Measurements from ENCODE around the gene KCNV2. TPM values are rescaled to one million over a fixed set of nuclear protein-coding genes. Genes with fewer than 3 reads are reported as not detected.

KCNV2 gene
- not detected for total RNA-seq

DNA sequence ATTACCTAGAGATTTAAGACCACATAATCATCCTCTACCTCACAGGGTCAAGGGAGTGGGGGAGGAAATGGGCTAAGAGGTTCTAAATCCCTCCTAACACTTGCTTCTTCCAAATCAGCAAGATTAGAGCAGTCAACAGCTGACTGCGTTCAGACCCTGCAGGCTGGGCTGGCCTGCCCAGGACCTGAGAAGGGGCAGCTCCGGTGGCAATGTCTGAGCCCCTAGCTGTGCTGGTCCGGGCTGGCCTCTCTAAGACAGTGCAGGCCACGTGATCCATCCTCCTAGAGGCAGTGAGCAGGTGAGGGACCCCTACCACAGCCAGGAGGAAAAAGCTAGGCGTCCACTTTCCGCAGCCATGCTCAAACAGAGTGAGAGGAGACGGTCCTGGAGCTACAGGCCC lies at the start of gene KCNV2:
TSS of gene KCNV2 (plus strand) at position 126 of the 400 bp plus-strand sequence. CDS start at position 356, 230 bp downstream.
- no peaks in the 10 kb centered on the region for H3K4me1 Mint-ChIP-seq
- no peaks in the 10 kb centered on the region for H3K36me3 Mint-ChIP-seq (ENCODE audit: low read depth)
- no peak within 1 kb of the TSS for H3K4me3 Mint-ChIP-seq
- no peak within 1 kb of the TSS for H3K27ac Mint-ChIP-seq
- no peaks in the 10 kb centered on the region for H3K27me3 Mint-ChIP-seq
- ATAC-seq (replicated peaks), result no peak
- H3K9me3 Mint-ChIP-seq, result peaks cover 3% of the 10 kb centered on the region

GRCh38 chr9:2673161-2673560 lies 44.1 kb upstream of the KCNV2 start:
- no peaks in the 10 kb centered on the region for H3K4me1 Mint-ChIP-seq
- no peak overlapping the region for H3K27ac Mint-ChIP-seq
- no peaks in the 10 kb centered on the region for H3K9me3 Mint-ChIP-seq

DNA sequence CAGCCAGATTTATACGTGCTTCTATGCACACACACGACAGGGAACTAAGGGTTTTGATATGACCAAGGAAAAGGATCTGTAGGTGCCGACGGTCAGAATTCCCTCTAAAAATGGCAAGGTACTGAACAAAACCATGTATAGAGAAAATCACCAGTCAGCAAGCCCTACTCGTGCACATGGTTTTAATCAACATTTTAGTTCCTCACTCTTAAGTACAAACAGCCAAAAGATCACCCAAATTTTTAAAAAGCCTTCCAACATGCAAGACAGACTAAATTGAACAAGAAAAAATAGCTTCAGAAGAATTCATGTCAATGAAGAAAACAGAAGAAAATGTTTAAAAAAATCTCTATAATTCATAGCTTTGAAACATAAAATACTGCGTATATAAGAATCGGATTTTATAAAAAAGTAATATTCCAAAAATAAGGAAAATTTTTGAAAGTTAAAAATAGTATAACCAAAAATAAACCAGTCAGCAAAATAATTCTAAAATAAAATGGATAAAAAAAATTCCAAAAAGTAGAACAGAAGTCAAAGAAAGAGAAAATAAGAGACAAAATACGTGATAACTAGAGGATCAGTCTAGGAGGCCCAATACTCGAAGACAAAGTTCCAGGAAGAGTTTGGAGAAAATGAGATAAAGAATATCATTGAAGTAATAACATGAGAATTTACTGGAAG lies 43.0 kb upstream of the KCNV2 start:
- Mint-ChIP-seq H3K27ac (no peak overlapping the region), H3K36me3 (ENCODE audit: low read depth) (no peaks in the 10 kb centered on the region), H3K9me3 (no peaks in the 10 kb centered on the region), H3K4me3 (no peak overlapping the region), H3K27me3 (no peaks in the 10 kb centered on the region), H3K4me1 (no peaks in the 10 kb centered on the region)
- no peak for ATAC-seq (replicated peaks)

More at GRCh38 chr9:2673161-2673560, 44.1 kb upstream of the KCNV2 start:
- no peak overlapping the region for H3K4me3 Mint-ChIP-seq
- ATAC-seq (replicated peaks), result no peak
- no peaks in the 10 kb centered on the region for H3K36me3 Mint-ChIP-seq (ENCODE audit: low read depth)
- H3K27me3 Mint-ChIP-seq, result no peaks in the 10 kb centered on the region

- H3K4me1 Mint-ChIP-seq, result no peaks in the 10 kb centered on the region
- no peak for ATAC-seq (replicated peaks)
- H3K9me3 Mint-ChIP-seq, result no peaks in the 10 kb centered on the region
- no peaks in the 10 kb centered on the region for H3K27me3 Mint-ChIP-seq
- no peaks in the 10 kb centered on the region for H3K36me3 Mint-ChIP-seq (ENCODE audit: low read depth)
- no peak overlapping the region for H3K27ac Mint-ChIP-seq
- H3K4me3 Mint-ChIP-seq, result no peak overlapping the region
These were observed 41.5 kb upstream of the KCNV2 start for GRCh38 chr9:2675834-2676233.

DNA sequence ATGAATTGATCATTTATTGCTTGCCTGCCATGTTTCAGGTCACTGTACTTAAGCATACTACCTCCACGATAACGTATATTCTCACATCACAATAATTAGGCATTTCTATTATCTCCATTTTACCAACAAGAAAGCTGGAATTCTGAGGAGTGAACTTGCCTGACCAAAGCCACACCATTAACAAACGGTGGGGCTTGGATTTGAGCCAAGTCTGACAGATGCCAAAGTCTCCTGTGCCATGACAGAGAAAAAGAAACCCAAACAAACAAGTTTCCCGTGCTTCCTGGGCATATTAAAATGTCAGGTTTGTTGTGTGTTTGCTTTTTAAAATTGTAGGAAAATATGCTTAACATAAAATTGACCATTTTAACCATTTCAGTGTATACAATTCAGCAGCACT lies 40.8 kb upstream of the KCNV2 start:
- Mint-ChIP-seq H3K27me3 (no peaks in the 10 kb centered on the region), H3K4me3 (no peak overlapping the region), H3K4me1 (no peaks in the 10 kb centered on the region), H3K27ac (no peak overlapping the region), H3K36me3 (ENCODE audit: low read depth) (no peaks in the 10 kb centered on the region), H3K9me3 (no peaks in the 10 kb centered on the region)
- no peak for ATAC-seq (replicated peaks)

DNA sequence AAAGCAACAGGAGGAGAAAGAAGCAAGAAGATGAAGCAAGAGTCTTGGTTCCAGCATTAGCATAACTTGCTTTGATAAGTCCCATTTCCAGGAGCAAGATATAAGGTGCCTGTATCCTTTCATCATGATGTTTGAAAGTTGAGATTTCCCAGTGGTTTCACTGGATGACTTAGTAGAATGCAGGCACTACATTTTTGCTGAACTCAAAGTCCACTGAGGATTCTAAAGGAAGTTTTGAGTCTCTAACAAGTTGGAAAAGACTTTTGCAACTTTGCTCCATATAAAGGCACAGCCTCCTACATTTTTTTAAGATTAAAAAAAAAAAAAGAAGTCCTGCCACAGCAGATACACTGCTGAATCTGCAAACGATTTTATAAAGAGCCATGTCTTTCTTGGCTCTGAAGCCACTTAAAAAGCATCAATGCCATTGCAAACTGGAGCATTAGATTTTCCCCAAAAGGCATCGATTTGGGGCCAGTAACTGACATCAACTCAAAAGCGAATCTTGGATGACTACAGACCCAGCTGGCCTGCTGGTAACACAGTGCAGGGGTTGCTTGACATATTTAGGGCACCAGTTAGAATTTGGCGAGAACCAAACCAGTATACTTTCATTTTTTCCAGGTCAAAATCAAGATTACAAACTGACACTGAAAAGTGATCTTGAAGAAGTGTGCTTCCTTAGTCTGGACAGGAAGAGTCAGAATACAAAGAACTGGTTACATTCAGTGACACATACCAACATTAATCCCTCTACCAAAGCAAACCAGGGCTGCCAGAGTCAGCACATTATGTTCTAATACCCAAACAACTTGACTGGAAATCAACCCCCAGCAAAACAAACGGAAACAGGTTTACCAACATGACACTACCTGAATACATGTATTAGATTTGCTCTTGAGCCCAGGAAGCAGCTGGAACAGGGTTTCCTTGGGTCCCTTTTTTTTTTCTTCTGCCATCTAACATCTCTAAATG lies 39.1 kb upstream of the KCNV2 start:
- H3K27me3 Mint-ChIP-seq, result no peaks in the 10 kb centered on the region
- no peak overlapping the region for H3K4me3 Mint-ChIP-seq
- peak; percentile 26 for ATAC-seq (replicated peaks)
- H3K9me3 Mint-ChIP-seq, result no peaks in the 10 kb centered on the region
- no peaks in the 10 kb centered on the region for H3K36me3 Mint-ChIP-seq (ENCODE audit: low read depth)
- H3K4me1 Mint-ChIP-seq, result no peaks in the 10 kb centered on the region
- no peak overlapping the region for H3K27ac Mint-ChIP-seq

GRCh38 chr9:2679011-2679410 lies 38.3 kb upstream of the KCNV2 start:
- no peaks in the 10 kb centered on the region for H3K4me1 Mint-ChIP-seq

GRCh38 chr9:2681981-2682380 lies 35.3 kb upstream of the KCNV2 start:
- no peaks in the 10 kb centered on the region for H3K9me3 Mint-ChIP-seq
- no peaks in the 10 kb centered on the region for H3K36me3 Mint-ChIP-seq (ENCODE audit: low read depth)
- no peak overlapping the region for H3K4me3 Mint-ChIP-seq
- H3K27ac Mint-ChIP-seq, result no peak overlapping the region
- no peaks in the 10 kb centered on the region for H3K4me1 Mint-ChIP-seq
- H3K27me3 Mint-ChIP-seq, result no peaks in the 10 kb centered on the region
- ATAC-seq (replicated peaks), result no peak

More at GRCh38 chr9:2679011-2679410, 38.3 kb upstream of the KCNV2 start:
- Mint-ChIP-seq H3K27me3 (no peaks in the 10 kb centered on the region), H3K36me3 (ENCODE audit: low read depth) (no peaks in the 10 kb centered on the region), H3K27ac (no peak overlapping the region), H3K4me3 (no peak overlapping the region), H3K9me3 (no peaks in the 10 kb centered on the region)
- no peak for ATAC-seq (replicated peaks)

GRCh38 chr9:2686911-2687310 lies 30.4 kb upstream of the KCNV2 start:
- no peak for ATAC-seq (replicated peaks)
- H3K36me3 Mint-ChIP-seq (ENCODE audit: low read depth), result no peaks in the 10 kb centered on the region

GRCh38 chr9:2688636-2689035 lies 28.7 kb upstream of the KCNV2 start:
- no peaks in the 10 kb centered on the region for H3K36me3 Mint-ChIP-seq (ENCODE audit: low read depth)
- no peak overlapping the region for H3K27ac Mint-ChIP-seq
- no peak overlapping the region for H3K4me3 Mint-ChIP-seq
- H3K9me3 Mint-ChIP-seq, result no peaks in the 10 kb centered on the region
- no peak for ATAC-seq (replicated peaks)
- H3K4me1 Mint-ChIP-seq, result no peaks in the 10 kb centered on the region
- no peaks in the 10 kb centered on the region for H3K27me3 Mint-ChIP-seq

More at GRCh38 chr9:2686911-2687310, 30.4 kb upstream of the KCNV2 start:
- Mint-ChIP-seq H3K27ac (no peak overlapping the region), H3K9me3 (no peaks in the 10 kb centered on the region), H3K4me1 (no peaks in the 10 kb centered on the region), H3K27me3 (no peaks in the 10 kb centered on the region), H3K4me3 (no peak overlapping the region)

- no peak for ATAC-seq (replicated peaks)
These were observed 26.1 kb upstream of the KCNV2 start for GRCh38 chr9:2691212-2691611.

GRCh38 chr9:2691626-2692025 lies 25.7 kb upstream of the KCNV2 start:
- Mint-ChIP-seq H3K27ac (no peak overlapping the region), H3K27me3 (no peaks in the 10 kb centered on the region), H3K4me1 (no peaks in the 10 kb centered on the region), H3K4me3 (no peak overlapping the region), H3K36me3 (ENCODE audit: low read depth) (no peaks in the 10 kb centered on the region), H3K9me3 (no peaks in the 10 kb centered on the region)
- ATAC-seq (replicated peaks), result no peak

More at GRCh38 chr9:2691212-2691611, 26.1 kb upstream of the KCNV2 start:
- no peaks in the 10 kb centered on the region for H3K9me3 Mint-ChIP-seq
- no peak overlapping the region for H3K4me3 Mint-ChIP-seq
- H3K27ac Mint-ChIP-seq, result no peak overlapping the region
- no peaks in the 10 kb centered on the region for H3K36me3 Mint-ChIP-seq (ENCODE audit: low read depth)
- H3K27me3 Mint-ChIP-seq, result no peaks in the 10 kb centered on the region
- H3K4me1 Mint-ChIP-seq, result no peaks in the 10 kb centered on the region

DNA sequence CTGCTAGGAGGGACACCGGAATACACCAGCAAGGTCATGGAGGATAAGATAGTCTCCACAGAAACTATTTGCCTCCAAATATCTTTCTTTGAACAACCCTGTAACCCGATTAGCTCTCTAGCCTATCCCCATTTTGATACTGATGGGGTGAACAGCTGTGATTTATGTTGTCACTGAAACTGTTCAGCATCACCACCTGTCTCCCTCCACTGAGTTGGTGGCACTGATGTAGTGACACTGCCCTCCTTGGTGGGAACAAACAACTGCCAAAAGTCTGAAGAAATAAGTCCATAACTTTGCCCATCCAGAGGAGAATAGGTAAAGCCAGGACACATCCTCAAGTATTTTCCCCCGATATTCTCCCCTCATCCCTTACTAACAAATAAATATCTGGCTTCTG lies 24.3 kb upstream of the KCNV2 start:
- Mint-ChIP-seq H3K36me3 (ENCODE audit: low read depth) (no peaks in the 10 kb centered on the region), H3K9me3 (no peaks in the 10 kb centered on the region), H3K4me1 (no peaks in the 10 kb centered on the region), H3K27me3 (no peaks in the 10 kb centered on the region), H3K27ac (no peak overlapping the region), H3K4me3 (no peak overlapping the region)
- ATAC-seq (replicated peaks), result no peak

GRCh38 chr9:2697492-2697891 lies 19.8 kb upstream of the KCNV2 start:
- Mint-ChIP-seq H3K36me3 (ENCODE audit: low read depth) (no peaks in the 10 kb centered on the region), H3K4me3 (no peak overlapping the region), H3K4me1 (no peaks in the 10 kb centered on the region), H3K27me3 (no peaks in the 10 kb centered on the region), H3K9me3 (no peaks in the 10 kb centered on the region), H3K27ac (no peak overlapping the region)
- no peak for ATAC-seq (replicated peaks)

DNA sequence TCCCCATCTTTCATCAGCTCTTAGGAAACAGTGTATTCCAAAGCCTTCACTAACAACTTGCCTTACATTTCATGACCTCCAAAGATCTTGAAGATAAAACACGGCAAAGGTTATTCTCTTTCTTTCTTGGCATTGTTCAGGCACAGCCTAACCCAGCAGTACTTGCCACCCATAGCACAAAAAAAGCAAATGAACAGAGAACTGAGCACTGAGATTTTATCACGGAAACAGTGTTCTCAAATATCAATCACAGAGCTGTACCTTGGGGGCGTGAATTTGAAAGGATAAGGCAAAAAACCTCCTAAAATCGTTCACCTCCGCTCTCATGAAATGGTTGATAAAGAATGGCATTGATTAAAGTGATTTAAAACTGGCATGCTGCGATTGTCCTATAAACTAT lies 16.9 kb upstream of the KCNV2 start:
- no peak overlapping the region for H3K27ac Mint-ChIP-seq
- no peaks in the 10 kb centered on the region for H3K4me1 Mint-ChIP-seq
- no peaks in the 10 kb centered on the region for H3K36me3 Mint-ChIP-seq (ENCODE audit: low read depth)
- no peak overlapping the region for H3K4me3 Mint-ChIP-seq
- no peaks in the 10 kb centered on the region for H3K9me3 Mint-ChIP-seq
- no peak for ATAC-seq (replicated peaks)
- H3K27me3 Mint-ChIP-seq, result no peaks in the 10 kb centered on the region

Data from activated T-helper 17 cell treated with anti-CD3 and anti-CD28 coated beads, Interleukin-2, amount 50 U/mL, for 72 hours (primary cell).